ENCODE results near the gene RTN4RL1. TPM values are rescaled to one million over a fixed set of nuclear protein-coding genes. Genes with fewer than 3 reads are reported as not detected.

The RTN4RL1 gene
- total and polyA plus RNA-seq, 9 of the 15 experiments (the other 6 are each of a cell fraction or from before 2014, with no cell fraction given): 0.04 to 0.06 (median 0.04) TPM; not detected in 5

DNA sequence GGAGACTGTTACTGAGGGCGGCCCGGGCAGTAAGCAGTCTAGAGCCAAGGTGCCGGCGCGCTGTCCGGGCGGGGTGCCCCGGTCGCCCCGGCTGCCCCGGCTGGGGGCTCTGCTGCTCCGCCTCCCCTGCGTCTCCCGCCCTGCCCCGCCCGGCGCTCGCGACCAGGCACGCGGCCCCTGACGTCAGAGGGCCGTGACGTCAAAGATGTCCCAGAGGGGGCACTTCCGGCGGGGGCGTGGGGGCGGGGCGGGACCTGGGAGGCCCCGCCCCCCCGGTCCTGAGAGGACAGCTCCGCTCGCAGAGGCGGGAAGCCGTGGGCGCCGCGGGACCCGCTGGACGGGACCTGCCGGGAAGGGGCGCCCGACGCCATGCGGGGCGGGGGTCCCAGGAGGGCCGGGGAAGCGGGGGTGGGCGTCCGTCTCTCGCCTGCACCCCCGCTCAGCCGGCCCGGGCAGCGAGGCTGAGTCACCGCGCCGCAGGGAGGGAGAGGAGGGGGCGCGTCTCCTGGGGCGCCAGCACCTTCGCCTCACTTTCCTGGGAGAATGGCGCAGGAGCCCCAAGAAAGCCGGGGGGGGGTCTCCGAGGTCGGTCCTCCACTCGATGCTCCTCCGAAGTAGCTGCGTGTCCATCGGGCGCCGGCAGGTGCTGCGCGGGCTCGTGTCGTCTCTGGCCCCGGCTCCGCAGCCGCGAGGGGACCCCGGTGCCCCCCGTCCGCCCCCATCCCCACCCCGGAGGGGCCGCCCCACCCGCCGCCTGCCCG lies 25.3 kb upstream of the RTN4RL1 start (continued):
- TF ChIP-seq, protein P1, sequence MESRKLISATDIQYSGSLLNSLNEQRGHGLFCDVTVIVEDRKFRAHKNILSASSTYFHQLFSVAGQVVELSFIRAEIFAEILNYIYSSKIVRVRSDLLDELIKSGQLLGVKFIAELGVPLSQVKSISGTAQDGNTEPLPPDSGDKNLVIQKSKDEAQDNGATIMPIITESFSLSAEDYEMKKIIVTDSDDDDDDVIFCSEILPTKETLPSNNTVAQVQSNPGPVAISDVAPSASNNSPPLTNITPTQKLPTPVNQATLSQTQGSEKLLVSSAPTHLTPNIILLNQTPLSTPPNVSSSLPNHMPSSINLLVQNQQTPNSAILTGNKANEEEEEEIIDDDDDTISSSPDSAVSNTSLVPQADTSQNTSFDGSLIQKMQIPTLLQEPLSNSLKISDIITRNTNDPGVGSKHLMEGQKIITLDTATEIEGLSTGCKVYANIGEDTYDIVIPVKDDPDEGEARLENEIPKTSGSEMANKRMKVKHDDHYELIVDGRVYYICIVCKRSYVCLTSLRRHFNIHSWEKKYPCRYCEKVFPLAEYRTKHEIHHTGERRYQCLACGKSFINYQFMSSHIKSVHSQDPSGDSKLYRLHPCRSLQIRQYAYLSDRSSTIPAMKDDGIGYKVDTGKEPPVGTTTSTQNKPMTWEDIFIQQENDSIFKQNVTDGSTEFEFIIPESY (CRISPR knock-in tag; IDR thresholded peaks at IDR 0.05): no peak
- TF ChIP-seq ERF (CRISPR knock-in tag; IDR thresholded peaks at IDR 0.05) (no peak), ZNF140 (CRISPR knock-in tag; IDR thresholded peaks at IDR 0.05) (no peak), ATF1 (CRISPR knock-in tag; IDR thresholded peaks at IDR 0.05) (peak; percentile 75), ATF1 (tag; IDR thresholded peaks at IDR 0.05) (peak; percentile 93), FOXA3 (CRISPR knock-in tag; conservative IDR thresholded peaks at IDR 0.05 in 1 of 2, IDR thresholded peaks at IDR 0.05 in 1 of 2) (no peak), SAFB2 (IDR thresholded peaks at IDR 0.05; ENCODE audit: borderline replicate concordance, low read depth, low read length, severe bottlenecking) (no peak), SREBF2 (CRISPR knock-in tag; IDR thresholded peaks at IDR 0.05) (no peak), ZNF324 (CRISPR knock-in tag; IDR thresholded peaks at IDR 0.05) (no peak), RBM14 (IDR thresholded peaks at IDR 0.05; ENCODE audit: borderline replicate concordance, insufficient read depth, low read depth, low read length) (no peak), ZBTB8A (IDR thresholded peaks at IDR 0.05; ENCODE audit: partially characterized antibody) (no peak), ADNP (tag; IDR thresholded peaks at IDR 0.05) (no peak), NFRKB (IDR thresholded peaks at IDR 0.05; ENCODE audit: low read depth) (no peak), MCM5 (IDR thresholded peaks at IDR 0.05; ENCODE audit: low read depth) (no peak), ZNF696 (CRISPR knock-in tag; conservative IDR thresholded peaks at IDR 0.05) (no peak), EGR1 (conservative IDR thresholded peaks at IDR 0.05) (peak; percentile 70), BRCA1 (IDR thresholded peaks at IDR 0.05) (no peak), BRCA1 (CRISPR knock-in tag; IDR thresholded peaks at IDR 0.05) (no peak), CBX3 (IDR thresholded peaks at IDR 0.05; ENCODE audit: borderline replicate concordance in 1 of 2, low read length in 2 of 2) (no peak), ZBED1 (IDR thresholded peaks at IDR 0.05) (no peak)
- TF ChIP-seq, protein P2, sequence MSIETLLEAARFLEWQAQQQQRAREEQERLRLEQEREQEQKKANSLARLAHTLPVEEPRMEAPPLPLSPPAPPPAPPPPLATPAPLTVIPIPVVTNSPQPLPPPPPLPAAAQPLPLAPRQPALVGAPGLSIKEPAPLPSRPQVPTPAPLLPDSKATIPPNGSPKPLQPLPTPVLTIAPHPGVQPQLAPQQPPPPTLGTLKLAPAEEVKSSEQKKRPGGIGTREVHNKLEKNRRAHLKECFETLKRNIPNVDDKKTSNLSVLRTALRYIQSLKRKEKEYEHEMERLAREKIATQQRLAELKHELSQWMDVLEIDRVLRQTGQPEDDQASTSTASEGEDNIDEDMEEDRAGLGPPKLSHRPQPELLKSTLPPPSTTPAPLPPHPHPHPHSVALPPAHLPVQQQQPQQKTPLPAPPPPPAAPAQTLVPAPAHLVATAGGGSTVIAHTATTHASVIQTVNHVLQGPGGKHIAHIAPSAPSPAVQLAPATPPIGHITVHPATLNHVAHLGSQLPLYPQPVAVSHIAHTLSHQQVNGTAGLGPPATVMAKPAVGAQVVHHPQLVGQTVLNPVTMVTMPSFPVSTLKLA (conservative IDR thresholded peaks at IDR 0.05): peak; percentile 45 to 78; a peak in 3 of 4 replicates
- TF ChIP-seq, protein P3, sequence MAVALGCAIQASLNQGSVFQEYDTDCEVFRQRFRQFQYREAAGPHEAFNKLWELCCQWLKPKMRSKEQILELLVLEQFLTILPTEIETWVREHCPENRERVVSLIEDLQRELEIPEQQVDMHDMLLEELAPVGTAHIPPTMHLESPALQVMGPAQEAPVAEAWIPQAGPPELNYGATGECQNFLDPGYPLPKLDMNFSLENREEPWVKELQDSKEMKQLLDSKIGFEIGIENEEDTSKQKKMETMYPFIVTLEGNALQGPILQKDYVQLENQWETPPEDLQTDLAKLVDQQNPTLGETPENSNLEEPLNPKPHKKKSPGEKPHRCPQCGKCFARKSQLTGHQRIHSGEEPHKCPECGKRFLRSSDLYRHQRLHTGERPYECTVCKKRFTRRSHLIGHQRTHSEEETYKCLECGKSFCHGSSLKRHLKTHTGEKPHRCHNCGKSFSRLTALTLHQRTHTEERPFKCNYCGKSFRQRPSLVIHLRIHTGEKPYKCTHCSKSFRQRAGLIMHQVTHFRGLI (CRISPR knock-in tag; IDR thresholded peaks at IDR 0.05): no peak
